ENCODE results near the gene EVC2. TPM values are rescaled to one million over a fixed set of nuclear protein-coding genes. Genes with fewer than 3 reads are reported as not detected.

EVC2 gene
- total RNA-seq, 1 experiment from 2014 or later = 7.8 TPM

DNA sequence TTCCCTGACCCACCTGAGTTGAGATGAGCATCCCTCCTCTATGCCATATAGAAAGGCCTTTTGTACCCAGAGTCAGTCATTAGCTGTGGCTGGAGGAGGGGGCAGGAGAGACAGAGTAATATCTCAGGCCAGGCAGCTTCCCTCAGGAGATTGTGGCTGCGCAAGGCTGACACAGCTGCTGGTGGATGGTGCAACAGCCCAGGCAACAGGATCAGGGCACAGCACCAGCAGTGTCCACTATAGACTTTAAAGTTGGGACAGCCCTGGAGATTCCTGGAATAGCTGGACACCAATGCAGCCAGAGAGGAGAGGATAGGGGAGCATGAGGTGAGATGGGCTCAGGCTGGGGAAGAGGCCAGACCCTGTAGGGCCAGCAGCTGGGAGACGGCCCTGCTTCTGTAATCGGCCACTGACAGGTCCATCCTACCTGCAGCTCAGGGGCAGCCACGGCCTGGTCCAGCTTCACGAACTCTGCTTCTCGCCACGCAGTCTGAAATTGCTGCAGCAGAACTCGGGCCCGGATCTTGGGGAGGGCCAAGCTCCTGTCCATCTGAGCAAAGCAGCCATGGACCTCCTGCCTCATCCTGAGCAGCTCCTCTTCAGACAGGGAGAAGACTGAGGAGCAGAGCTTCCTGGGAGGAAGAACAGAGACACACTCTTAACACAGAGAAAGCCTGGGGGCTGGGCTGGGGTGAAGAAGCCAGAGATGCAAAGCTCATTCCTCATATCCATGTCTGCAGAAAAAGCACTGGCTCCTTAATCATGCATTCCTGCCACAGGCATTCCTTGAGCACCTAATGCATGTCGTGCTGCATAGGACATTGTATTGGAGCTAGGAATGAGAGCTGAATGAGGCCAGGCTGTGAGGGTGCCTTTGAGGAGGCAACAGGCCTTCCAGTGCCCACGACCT, 90.1 kb downstream of the EVC2 start:
- H4K8ac ChIP-seq (replicated peaks; ENCODE audit: insufficient read length, low read depth, low read length) = no peak overlapping the region
- Mint-ChIP-seq H3K4me3 (no peak overlapping the region), H3K9me3 (no peaks in the 10 kb centered on the region), H3K27me3 (ENCODE audit: low read depth) (no peaks in the 10 kb centered on the region), H3K36me3 (ENCODE audit: insufficient read depth in 1 of 3, low read depth in 3 of 3) (peaks cover 8 to 62% (median 42%) of the 10 kb centered on the region in 3 experiments), H3K27ac (no peak overlapping the region; a peak in 1 of 7 replicates), H3K4me1 (peaks cover 0 to 2% of the 10 kb centered on the region in 2 experiments; a peak in 1 of 4 replicates)
- no peaks in the 10 kb centered on the region for H3K23me2 ChIP-seq (ENCODE audit: insufficient read length, low read depth, low read length, poor library complexity, severe bottlenecking)
- WGBS (ENCODE audit: extremely low coverage, insufficient read length, low lambda C conversion rate) = no CpG with 5 or more reads among the region's 11 CpGs
- H4K5ac ChIP-seq (ENCODE audit: insufficient read length, low read depth, low read length) = peak overlapping the region; percentile 21
- H3K14ac ChIP-seq (ENCODE audit: insufficient read depth, low read length) = no peak overlapping the region; the same call in 1 of the 2 replicates
- no peak overlapping the region for H2BK20ac ChIP-seq (ENCODE audit: low read depth, low read length, poor library complexity, severe bottlenecking)
- no peak overlapping the region for H3T11ph ChIP-seq (ENCODE audit: low read length)
- H2AFZ ChIP-seq (ENCODE audit: low read length) = no peak overlapping the region
- no peaks in the 10 kb centered on the region for H3K79me2 ChIP-seq (ENCODE audit: insufficient read depth, low read length)
- no peak overlapping the region for H3K18ac ChIP-seq (ENCODE audit: insufficient read length, low read depth, low read length)
- H3K4ac ChIP-seq (ENCODE audit: low read depth, low read length) = no peak overlapping the region
- no peak overlapping the region for H2BK15ac ChIP-seq (ENCODE audit: low read depth, low read length)
- H2AK5ac ChIP-seq (ENCODE audit: insufficient read length, low read length) = no peak overlapping the region
- no peak overlapping the region for H3K27ac ChIP-seq (ENCODE audit: insufficient read length, low read depth, low read length)
- no peaks in the 10 kb centered on the region for H3K9me3 ChIP-seq (ENCODE audit: control insufficient read depth, low read depth, low read length)
- H3K4me2 ChIP-seq (ENCODE audit: insufficient read depth, insufficient read length, low read length) = no peak overlapping the region
- H2BK5ac ChIP-seq (ENCODE audit: insufficient read length, low read length) = no peak overlapping the region
- no peak overlapping the region for H4K91ac ChIP-seq (ENCODE audit: insufficient read length, low read depth, low read length)
- H3K27me3 ChIP-seq (ENCODE audit: insufficient read depth, low read length) = no peaks in the 10 kb centered on the region
- H3K23ac ChIP-seq (ENCODE audit: insufficient read length, low read depth, low read length) = no peak overlapping the region
- no peak overlapping the region for H3K9ac ChIP-seq (ENCODE audit: extremely low read depth, insufficient read length, low read length)
- no peaks in the 10 kb centered on the region for H3K79me1 ChIP-seq (ENCODE audit: insufficient read depth, low read depth, low read length, poor library complexity, severe bottlenecking)
- no peak overlapping the region for H2BK12ac ChIP-seq (ENCODE audit: insufficient read length, low read depth, low read length)
- no peak overlapping the region for H2BK120ac ChIP-seq (ENCODE audit: low read depth, low read length, poor library complexity, severe bottlenecking)
- no peaks in the 10 kb centered on the region for H3K4me1 ChIP-seq (ENCODE audit: insufficient read depth, low read length)
- TF ChIP-seq, protein P1, sequence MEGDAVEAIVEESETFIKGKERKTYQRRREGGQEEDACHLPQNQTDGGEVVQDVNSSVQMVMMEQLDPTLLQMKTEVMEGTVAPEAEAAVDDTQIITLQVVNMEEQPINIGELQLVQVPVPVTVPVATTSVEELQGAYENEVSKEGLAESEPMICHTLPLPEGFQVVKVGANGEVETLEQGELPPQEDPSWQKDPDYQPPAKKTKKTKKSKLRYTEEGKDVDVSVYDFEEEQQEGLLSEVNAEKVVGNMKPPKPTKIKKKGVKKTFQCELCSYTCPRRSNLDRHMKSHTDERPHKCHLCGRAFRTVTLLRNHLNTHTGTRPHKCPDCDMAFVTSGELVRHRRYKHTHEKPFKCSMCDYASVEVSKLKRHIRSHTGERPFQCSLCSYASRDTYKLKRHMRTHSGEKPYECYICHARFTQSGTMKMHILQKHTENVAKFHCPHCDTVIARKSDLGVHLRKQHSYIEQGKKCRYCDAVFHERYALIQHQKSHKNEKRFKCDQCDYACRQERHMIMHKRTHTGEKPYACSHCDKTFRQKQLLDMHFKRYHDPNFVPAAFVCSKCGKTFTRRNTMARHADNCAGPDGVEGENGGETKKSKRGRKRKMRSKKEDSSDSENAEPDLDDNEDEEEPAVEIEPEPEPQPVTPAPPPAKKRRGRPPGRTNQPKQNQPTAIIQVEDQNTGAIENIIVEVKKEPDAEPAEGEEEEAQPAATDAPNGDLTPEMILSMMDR (conservative IDR thresholded peaks at IDR 0.05) = no peak
- no peak for DNase-seq
- H3K56ac ChIP-seq (ENCODE audit: insufficient read length, low read depth, low read length) = no peak overlapping the region
- H4K20me1 ChIP-seq (ENCODE audit: control insufficient read depth, insufficient read depth, insufficient read length) = no peaks in the 10 kb centered on the region
